ENCODE measurements around the gene RPS6KC1. TPM values are rescaled to one million over a fixed set of nuclear protein-coding genes. Genes with fewer than 3 reads are reported as not detected.

Gene RPS6KC1
- total RNA-seq, 1 donor = 35.1 TPM

DNA sequence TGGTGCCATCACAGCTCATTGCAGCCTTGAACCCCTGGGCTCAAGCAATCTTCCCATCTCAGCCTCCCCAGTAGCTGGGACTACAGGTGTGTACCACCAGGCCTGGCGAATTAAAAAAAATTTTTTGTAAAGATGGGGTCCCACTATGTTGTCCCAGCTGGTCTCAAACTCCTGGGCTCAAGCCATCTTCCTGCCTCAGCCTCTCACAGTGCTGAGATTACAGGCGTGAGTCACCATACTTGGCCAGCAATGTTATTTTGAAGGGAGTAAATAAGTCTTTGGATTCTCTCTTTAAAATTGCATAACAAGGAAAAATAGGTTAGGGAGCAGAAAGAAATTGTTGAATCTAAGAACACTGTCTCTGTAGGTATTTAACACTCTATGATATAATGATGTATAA, 111.3 kb downstream of the RPS6KC1 start:
- no peaks in the 10 kb centered on the region for H4K20me1 ChIP-seq (ENCODE audit: insufficient read depth, low read length)
- H3K27ac ChIP-seq (ENCODE audit: low read depth, low read length) = peak overlapping the region; percentile 51
- no peak overlapping the region for H2AFZ ChIP-seq (ENCODE audit: low read length)
- H3K4me1 ChIP-seq (ENCODE audit: insufficient read depth, low read length) = peaks cover 18% of the 10 kb centered on the region
- H3K27me3 ChIP-seq (ENCODE audit: insufficient read depth, low read length) = no peaks in the 10 kb centered on the region
- no peak overlapping the region for H3K4me3 ChIP-seq (ENCODE audit: insufficient read depth, low read length)
- no peak for DNase-seq (ENCODE audit: insufficient read length, low spot score, missing footprints)
- H3K36me3 ChIP-seq (ENCODE audit: insufficient read depth, low read length) = no peaks in the 10 kb centered on the region
- TF ChIP-seq, protein P1, sequence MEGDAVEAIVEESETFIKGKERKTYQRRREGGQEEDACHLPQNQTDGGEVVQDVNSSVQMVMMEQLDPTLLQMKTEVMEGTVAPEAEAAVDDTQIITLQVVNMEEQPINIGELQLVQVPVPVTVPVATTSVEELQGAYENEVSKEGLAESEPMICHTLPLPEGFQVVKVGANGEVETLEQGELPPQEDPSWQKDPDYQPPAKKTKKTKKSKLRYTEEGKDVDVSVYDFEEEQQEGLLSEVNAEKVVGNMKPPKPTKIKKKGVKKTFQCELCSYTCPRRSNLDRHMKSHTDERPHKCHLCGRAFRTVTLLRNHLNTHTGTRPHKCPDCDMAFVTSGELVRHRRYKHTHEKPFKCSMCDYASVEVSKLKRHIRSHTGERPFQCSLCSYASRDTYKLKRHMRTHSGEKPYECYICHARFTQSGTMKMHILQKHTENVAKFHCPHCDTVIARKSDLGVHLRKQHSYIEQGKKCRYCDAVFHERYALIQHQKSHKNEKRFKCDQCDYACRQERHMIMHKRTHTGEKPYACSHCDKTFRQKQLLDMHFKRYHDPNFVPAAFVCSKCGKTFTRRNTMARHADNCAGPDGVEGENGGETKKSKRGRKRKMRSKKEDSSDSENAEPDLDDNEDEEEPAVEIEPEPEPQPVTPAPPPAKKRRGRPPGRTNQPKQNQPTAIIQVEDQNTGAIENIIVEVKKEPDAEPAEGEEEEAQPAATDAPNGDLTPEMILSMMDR (IDR thresholded peaks at IDR 0.05; ENCODE audit: extremely low read depth, low read depth, low read length) = no peak
- no peaks in the 10 kb centered on the region for H3K9me3 ChIP-seq (ENCODE audit: low read depth, low read length)
- peaks cover 4% of the 10 kb centered on the region for H3K79me2 ChIP-seq (ENCODE audit: insufficient read depth, low read length)
- peak overlapping the region; percentile 14 for H3K4me2 ChIP-seq (ENCODE audit: insufficient read depth, low read length)

DNA sequence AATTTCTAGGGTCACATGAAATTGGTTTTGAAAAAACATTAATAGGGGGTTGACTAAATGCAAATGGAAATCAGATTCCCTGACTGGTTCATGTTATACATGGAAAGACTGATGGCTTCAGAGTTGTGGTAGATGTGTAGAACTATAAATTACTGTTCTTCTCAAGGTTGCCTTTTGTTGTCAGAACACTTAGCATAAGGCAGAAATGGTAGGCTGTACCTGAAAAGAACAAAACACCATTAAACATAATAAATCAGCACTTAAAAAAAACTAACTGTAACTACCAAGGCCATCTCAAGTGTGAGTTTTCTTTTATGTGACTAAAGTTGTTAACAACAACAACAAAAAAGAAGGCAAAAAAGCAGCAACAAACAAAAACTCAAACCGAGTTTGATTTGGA, 111.8 kb downstream of the RPS6KC1 start:
- no peak for DNase-seq (ENCODE audit: insufficient read length, low spot score, missing footprints)
- peak overlapping the region; percentile 51 for H3K27ac ChIP-seq (ENCODE audit: low read depth, low read length)
- H3K4me3 ChIP-seq (ENCODE audit: insufficient read depth, low read length) = no peak overlapping the region
- peaks cover 4% of the 10 kb centered on the region for H3K79me2 ChIP-seq (ENCODE audit: insufficient read depth, low read length)
- peak overlapping the region; percentile 14 for H3K4me2 ChIP-seq (ENCODE audit: insufficient read depth, low read length)
- no peak overlapping the region for H2AFZ ChIP-seq (ENCODE audit: low read length)
- H3K9me3 ChIP-seq (ENCODE audit: low read depth, low read length) = no peaks in the 10 kb centered on the region
- no peaks in the 10 kb centered on the region for H3K36me3 ChIP-seq (ENCODE audit: insufficient read depth, low read length)
- TF ChIP-seq, protein P1 (IDR thresholded peaks at IDR 0.05; ENCODE audit: extremely low read depth, low read depth, low read length) = no peak
- no peaks in the 10 kb centered on the region for H3K27me3 ChIP-seq (ENCODE audit: insufficient read depth, low read length)
- no peaks in the 10 kb centered on the region for H4K20me1 ChIP-seq (ENCODE audit: insufficient read depth, low read length)
- H3K4me1 ChIP-seq (ENCODE audit: insufficient read depth, low read length) = peaks cover 18% of the 10 kb centered on the region

DNA sequence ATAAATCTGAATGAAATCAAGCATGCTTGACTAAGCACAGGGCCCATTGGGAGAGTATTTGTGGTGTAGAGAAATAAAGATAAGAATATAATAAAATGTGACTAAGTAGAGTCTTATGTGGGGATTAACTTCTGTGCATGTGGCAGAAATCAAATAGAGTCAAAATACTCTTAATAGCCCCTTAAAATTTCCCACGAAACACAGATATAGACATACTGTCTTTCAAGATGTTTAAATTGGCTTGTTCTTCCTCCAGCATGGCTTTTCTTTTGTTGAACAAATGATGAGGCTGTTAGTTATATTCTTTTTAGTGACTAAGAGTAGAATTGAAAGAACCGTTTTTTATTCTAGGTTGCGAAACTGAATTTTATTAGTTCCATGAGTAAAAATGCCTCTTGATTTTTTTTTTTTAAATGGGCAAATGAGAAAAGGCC, 112.3 kb downstream of the RPS6KC1 start:
- TF ChIP-seq, protein P1 (IDR thresholded peaks at IDR 0.05; ENCODE audit: extremely low read depth, low read depth, low read length) = no peak

DNA sequence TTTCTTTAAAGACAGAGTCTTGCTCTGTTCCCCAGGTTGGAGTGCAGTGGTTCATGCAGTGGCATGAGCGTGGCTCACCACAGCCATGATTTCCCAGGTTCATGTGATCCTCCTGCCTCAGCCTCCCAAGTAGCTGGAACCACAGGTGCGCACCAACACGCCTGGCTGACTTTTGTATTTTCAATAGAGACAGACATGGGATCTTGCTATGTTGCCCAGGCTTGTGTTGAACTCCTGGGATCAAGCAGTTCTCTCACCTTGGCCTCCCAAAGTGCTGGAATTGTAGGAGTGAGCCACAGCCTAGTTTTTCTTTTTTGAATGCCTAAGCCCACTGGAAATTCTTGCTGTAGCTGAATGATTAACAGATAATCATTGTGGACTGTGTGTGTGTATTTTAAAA, 113.5 kb downstream of the RPS6KC1 start:
- Histone ChIP-seq H3K27ac (ENCODE audit: low read depth, low read length) (no peak overlapping the region), H3K9me3 (ENCODE audit: low read depth, low read length) (no peaks in the 10 kb centered on the region), H3K4me2 (ENCODE audit: insufficient read depth, low read length) (no peak overlapping the region), H3K4me1 (ENCODE audit: insufficient read depth, low read length) (peaks cover 18% of the 10 kb centered on the region), H3K4me3 (ENCODE audit: insufficient read depth, low read length) (no peak overlapping the region), H3K79me2 (ENCODE audit: insufficient read depth, low read length) (no peaks in the 10 kb centered on the region), H2AFZ (ENCODE audit: low read length) (no peak overlapping the region), H3K27me3 (ENCODE audit: insufficient read depth, low read length) (no peaks in the 10 kb centered on the region), H4K20me1 (ENCODE audit: insufficient read depth, low read length) (no peaks in the 10 kb centered on the region), H3K36me3 (ENCODE audit: insufficient read depth, low read length) (no peaks in the 10 kb centered on the region)
- DNase-seq (ENCODE audit: insufficient read length, low spot score, missing footprints) = no peak
- TF ChIP-seq, protein P1 (IDR thresholded peaks at IDR 0.05; ENCODE audit: extremely low read depth, low read depth, low read length) = no peak

More for the DNA sequence above, 112.3 kb downstream of the RPS6KC1 start:
- Histone ChIP-seq H3K27me3 (ENCODE audit: insufficient read depth, low read length) (no peaks in the 10 kb centered on the region), H3K79me2 (ENCODE audit: insufficient read depth, low read length) (peaks cover 4% of the 10 kb centered on the region), H3K4me3 (ENCODE audit: insufficient read depth, low read length) (no peak overlapping the region), H2AFZ (ENCODE audit: low read length) (no peak overlapping the region), H3K9me3 (ENCODE audit: low read depth, low read length) (no peaks in the 10 kb centered on the region), H4K20me1 (ENCODE audit: insufficient read depth, low read length) (no peaks in the 10 kb centered on the region), H3K27ac (ENCODE audit: low read depth, low read length) (peak overlapping the region; percentile 51), H3K4me2 (ENCODE audit: insufficient read depth, low read length) (peak overlapping the region; percentile 34), H3K4me1 (ENCODE audit: insufficient read depth, low read length) (peaks cover 18% of the 10 kb centered on the region), H3K36me3 (ENCODE audit: insufficient read depth, low read length) (no peaks in the 10 kb centered on the region)
- DNase-seq (ENCODE audit: insufficient read length, low spot score, missing footprints) = peak; percentile 45

Measured in osteoblast (primary cell).